HG02588 (cell line): ENCODE results near the gene SH3GLB2.
"Not testable (repeated sequence)": the region's sequence is repeated elsewhere in the genome, so short reads cannot be mapped to it uniquely, and the experiment has no call there.

Experiments
- ATAC-seq: cut with Tn5 transposase; IDR thresholded peaks from one replicate; pipeline ENCODE4 v1.9.1; 2021; ENCODE audit warnings: mild to moderate bottlenecking, moderate library complexity; ENCODE audit not compliant: unreplicated experiment

The SH3GLB2 gene

DNA sequence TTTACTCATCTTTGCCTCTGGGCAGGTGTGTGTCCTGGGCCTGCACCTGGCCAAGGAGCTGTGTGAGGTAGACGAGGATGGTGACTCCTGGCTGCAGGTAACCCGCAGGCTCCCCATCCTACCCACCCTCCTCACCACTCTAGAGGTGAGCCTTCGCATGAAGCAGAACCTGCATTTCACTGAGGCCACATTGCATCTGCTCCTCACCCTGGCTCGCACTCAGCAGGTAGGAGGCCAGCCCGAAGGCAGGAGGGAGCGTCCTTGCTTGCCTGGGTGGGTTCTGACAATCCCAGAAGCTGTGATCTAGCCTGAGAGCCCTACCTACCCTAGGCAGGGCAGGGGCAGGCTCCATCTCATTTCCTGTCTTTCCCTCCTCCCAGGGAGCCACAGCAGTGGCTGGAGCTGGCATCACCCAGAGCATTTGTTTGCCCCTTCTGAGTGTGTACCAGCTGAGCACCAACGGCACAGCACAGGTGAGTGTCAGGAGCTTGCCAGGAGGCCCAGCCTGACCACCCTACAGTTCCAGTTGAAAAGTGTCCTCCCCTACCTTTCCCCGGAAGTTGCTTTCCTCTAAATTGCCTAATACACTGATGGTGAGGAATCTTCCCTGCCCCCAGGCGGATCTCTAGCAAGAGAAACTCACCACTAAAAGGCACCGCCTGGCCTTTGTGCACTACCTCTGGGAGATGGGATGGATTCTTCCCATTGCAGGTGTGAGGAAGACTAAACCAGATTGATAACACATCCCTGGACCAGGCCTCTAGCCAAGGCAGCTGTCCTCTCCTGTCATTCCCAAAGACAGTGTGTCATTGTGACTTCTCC, 26.4 kb downstream of the SH3GLB2 start:
- ATAC-seq = no peak

DNA sequence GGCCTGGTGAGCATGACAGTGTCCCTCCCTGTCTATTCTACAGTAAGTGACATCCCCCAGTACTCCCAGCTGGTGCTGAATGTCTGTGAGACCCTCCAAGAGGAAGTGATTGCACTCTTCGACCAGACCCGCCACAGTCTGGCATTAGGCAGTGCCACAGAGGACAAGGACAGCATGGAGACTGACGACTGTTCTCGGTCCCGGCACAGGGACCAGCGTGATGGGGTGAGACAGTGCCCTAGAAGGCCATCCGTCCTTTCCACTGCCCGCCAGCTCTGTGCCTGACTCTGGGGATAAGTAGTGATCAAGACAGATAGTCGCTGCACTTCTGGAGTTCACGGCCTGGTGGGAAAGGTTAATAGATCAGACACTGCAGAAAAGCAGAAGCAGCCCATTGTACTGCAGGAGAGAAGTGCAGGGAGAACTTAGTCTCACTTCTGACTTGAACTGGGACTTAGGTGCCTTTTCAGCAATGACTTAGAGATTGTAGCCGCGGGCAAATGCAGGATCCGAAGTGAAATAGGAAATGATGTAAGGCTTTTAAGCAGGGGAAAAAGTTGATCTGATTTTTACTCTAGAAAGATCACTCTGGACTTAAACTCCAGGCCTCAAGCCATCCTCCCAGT, 28.4 kb downstream of the SH3GLB2 start:
- ATAC-seq = no peak

DNA sequence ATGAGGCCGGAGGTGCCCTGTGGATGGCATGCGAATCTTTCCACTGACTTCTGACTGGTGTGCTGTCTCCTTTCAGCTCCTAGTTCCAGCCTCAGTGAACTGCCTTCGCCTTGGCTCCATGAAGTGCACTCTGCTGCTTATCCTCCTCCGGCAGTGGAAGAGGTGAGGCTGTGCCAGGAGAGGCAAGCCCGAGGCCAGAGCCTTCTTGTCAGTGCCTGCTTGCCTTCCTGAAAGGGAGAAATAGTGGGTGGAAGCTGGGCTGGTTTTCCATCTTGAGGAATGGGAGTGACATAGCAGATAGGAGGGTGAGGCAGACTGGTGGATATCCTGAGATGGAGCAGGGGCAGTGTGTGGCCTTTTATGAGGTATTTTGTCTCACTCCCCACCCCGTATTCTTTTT, 29.7 kb downstream of the SH3GLB2 start:
- no peak for ATAC-seq

GRCh38 chr9:128995791-128996190, 32.3 kb downstream of the SH3GLB2 start:
- ATAC-seq = no peak

- ATAC-seq = no peak
Measured at GRCh38 chr9:128992995-128993394, 35.1 kb downstream of the SH3GLB2 start.

DNA sequence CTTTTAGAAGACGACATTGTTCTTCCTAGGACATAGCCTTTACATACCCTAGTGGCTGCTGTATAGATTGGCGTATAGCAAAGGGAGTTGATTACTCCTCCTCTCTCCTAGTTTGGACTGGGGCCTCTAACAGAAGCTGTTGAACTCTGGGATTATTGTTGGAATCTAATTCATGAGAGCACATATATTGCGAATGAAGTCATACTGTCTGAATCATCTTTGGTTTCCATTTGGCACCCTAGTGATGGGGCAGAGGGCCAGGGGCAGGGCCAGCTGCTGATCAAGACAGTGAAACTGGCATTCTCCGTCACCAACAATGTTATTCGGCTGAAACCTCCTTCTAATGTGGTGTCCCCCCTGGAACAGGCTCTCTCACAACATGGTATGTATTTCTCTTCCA, 40.3 kb downstream of the SH3GLB2 start:
- no peak for ATAC-seq

DNA sequence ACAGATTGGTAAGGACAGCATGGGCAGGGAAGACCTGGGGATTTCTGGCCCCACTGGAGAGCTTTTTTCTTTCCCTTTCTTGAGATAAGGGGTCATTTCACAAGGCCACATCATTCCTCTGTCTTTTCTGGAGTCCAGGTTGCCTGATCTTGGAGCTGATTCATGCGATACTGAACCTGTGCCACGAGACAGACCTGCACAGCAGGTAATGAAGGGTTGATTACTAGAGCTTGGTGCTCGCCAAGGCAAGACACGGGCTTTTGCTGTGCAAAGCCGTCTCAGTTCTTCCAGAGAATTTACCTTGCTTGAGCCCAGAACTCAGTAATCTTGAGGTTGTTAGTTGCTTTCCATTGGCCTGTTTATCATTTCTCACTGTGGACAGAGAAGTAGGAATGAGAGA, 41.5 kb downstream of the SH3GLB2 start:
- no peak for ATAC-seq

DNA sequence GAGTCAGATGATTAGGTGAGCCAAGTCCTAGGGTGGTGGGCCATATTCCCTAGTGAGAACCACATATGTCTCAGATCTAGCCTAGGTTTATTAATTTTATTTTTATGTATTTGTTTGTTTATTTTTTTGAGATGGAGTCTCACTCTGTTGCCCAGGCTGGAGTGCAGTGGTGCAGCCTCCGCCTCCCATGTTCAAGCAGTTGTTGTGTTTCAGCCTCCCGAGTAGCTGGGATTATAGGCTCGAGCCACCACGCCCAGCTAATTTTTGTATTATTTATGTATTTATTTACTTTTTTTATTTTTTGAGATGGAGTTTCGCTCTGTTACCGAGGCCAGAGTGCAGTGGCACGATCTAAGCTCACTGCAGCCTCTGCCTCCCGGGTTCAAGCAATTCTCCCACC, 44.6 kb downstream of the SH3GLB2 start:
- no peak for ATAC-seq

DNA sequence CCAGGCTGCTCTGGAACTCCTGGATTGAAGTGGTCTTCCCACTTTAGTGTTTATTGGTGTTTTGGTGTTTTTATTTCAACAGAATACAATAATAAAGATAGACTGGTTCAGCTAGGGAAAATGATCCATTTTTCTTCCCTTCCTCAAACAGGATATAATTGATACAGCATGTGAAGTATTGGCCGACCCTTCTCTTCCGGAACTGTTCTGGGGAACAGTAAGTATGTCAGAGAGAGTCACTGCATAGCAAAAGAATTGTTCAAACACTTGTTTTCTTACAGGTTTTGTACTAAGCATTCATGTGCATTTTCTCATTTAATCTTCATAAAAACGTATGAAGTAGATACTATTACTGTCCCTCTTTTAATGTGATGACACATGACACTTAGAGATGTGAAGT, 49.0 kb downstream of the SH3GLB2 start:
- no peak for ATAC-seq

DNA sequence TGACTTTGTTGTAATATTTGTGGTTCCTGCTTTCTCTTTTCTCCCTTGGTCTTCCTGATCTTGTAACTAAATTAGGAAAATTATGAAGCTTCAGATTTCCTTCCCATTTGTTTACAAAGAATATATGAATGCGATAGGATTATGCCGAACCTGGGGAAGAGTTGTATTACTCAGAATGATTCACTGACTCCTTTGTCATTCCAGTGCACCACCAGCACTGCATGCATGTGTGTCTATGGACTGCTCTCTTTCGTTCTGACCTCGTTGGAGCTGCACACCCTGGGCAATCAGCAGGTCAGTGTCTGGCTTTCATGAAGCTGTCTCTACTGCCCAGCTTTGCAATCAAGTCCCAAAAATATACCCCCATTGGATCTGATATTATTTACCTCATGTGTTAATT, 55.2 kb downstream of the SH3GLB2 start:
- no peak for ATAC-seq

- ATAC-seq = no peak
Measured at GRCh38 chr9:128969491-128969890, 58.6 kb downstream of the SH3GLB2 start.

DNA sequence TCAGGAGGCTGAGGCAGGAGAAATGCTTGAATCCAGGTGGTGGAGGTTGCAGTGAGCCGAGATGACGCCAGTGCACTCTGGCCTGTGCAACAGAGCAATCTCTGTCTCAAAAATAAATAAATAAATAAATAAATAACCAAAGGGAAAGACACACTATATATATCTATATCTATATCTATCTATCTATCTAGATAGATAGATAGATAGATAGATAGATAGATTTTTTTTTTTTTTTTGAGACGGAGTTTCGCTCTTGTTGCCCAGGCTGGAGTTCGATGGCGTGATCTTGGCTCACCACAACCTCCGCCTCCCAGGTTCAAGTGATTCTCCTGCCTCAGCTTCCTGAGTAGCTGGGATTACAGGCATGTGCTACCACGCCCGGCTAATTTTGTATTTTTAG, 66.7 kb downstream of the SH3GLB2 start:
- not testable (repeated sequence) for ATAC-seq
